Lung microvascular endothelial cell (primary cell): ENCODE results near the gene MEGF9. TPM values are rescaled to one million over a fixed set of nuclear protein-coding genes. Genes with fewer than 3 reads are reported as not detected.
"Not testable (repeated sequence)": the region's sequence is repeated elsewhere in the genome, so short reads cannot be mapped to it uniquely, and the experiment has no call there.

ENCODE experiments used
- DNase-seq, 2 donors: peaks; one replicate each; pipeline versions ENCODE4 v3.0.0 to v3.0.0-alpha.2; 2010; ENCODE audit warnings: low read depth in 2 of 2
- total RNA-seq: library from RNA; depleted of rRNA; stranded (reverse); fragments of >200 nt; gene quantifications from 2 replicates; pipeline ENCODE4 v1.2.1, GENCODE V29; 2014

Gene MEGF9
- total RNA-seq, 1 donor from 2014 or later: 4.8 TPM

DNA sequence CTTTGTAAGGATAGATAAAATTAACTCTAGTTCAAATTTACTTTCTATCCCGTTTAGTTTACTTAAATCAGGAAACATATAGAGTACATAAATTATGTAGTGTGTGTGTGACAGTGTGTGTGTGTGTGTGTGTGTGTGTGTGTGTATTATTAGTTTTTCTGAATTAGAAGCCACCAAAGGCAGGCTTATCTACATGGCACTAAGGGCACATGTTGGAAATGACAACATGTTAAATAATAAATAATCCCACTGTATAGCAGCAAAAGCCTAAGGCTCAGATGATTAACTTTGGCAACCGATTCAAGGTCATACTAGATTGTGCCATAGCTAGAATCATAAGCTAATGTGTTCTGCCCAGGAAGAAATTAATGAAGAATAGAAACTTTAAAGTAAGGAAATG, 54.6 kb downstream of the MEGF9 start:
- no peak for DNase-seq

DNA sequence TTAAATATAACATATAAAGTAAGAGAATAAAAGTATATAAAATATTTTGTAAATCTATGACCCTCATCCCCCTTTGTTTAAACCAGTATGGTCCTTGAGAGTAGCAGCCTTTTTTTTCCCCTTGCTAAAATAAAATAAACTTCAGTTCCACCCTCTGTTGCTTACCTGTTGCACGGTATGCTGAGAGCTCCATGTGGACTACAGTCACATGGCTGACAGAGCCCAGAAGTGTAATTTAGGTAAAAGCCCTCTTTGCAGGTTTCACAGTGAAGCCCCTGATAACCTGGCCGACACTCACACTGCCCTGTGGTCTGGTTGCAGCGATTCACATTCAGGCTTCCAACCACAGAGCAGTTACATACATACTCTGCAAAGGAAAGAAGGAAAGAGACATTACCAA, 55.1 kb downstream of the MEGF9 start:
- no peak for DNase-seq

DNA sequence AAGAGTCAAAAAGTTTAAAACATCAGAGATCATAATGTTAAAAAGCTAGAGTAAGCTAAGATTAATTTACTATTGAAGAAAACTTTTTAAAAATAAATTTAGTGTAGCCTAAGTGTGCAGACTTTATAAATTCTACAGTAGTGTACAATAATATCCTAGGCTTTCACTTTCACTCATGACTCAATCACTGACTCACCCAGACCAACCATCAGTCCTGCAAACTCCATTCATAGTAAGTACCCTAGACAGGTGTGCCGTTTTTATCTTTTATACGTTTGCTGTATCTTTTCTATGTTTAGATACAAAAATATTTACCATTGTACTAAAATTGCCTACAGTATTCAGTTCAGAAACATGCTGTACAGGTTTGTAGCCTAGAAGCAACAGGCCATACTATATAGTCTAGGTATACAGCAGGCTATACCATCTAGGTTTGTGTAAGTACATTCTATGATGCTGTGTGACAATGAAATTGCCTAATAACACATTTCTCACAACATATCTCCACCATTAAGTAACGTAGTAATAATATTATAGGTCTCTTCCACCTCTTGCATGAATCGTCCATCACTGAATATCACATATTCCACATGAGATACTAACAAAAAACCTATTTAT, 59.2 kb downstream of the MEGF9 start:
- peak; percentile 11 to 60 for DNase-seq

GRCh38 chr9:120654272-120654671, 60.0 kb downstream of the MEGF9 start:
- DNase-seq: no peak

DNA sequence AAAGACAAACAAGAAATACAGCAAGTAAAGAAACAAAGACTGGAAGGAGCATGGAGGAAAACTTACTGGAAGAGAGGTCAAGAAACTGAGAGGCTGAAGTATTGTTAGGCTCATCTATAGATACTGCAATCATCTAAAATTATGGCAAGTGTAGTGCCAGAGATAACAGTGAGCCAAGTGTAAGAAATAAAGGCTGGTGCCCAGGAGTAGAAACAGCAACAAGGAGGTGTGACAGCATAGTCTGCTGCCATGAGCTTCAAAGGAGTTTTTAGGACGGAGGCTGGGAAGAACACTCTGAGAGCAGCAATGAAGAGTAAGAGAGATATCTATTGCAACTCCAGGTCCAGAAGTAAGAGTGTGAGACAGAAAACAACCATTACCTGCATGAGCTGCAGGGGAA, 60.5 kb downstream of the MEGF9 start:
- no peak for DNase-seq

DNA sequence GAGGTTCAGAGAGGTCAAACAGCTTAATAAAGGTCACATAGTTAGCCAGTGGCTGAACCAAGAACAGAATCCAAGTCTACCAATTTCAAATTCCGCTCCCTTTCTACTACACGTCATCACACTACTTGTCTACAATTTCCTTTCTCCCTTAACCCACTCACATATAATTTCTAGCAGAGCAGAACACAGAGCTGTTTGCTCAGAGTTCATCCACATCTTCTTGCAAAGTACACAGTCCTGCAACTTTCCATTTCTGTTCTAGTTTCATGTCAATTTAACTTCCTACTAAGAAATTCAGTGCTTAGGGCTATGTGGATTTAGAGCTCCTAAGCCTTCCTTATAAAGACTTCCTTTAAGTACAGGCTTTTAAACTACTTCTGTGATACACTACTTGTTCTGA, 61.3 kb downstream of the MEGF9 start:
- DNase-seq: no peak

DNA sequence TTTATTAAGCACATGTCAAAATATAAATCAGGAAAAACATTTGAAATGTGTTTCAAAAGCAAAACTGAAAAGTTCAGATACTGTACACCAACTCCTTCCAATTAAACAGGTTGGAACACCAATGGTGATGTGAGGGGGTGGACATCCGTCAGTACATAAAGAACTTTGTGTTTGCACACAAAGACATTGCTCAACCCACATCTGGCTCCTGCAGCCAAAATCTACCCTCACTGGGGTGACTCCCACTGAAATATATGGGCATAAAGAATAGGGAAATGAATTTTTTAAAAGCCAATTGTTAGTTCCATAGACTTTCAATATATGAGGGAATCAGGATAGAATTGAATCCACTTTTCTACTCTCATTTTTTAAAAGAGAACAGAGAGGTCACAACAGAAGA, 63.9 kb downstream of the MEGF9 start:
- no peak for DNase-seq

DNA sequence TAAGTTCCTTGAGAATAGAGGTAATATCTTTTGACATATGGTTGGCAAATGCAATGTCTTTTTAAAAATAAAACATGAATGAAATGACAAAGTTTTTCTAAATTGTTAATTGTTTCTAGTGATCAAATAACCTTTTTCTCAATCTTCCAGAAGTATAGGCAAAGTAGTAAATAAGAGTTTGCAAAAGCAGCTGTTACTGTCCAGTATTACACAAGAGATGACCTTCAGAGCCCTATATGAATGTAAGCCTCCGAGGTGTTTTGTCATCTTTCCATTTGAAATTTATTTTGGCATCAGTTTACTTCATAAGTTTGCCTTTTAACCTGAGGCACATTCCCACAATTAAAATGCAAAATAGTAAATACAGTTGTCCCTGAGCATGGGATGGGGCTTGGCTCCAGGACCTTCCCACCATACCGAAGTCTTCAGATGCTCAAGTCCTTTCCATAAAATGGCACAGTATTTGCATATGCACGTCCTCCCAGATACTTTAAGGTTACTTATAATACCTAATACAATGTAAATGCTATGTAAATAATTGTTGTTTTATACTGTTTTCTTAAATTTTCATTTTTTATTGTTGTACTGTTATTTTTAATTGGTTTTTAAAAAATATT, 65.6 kb downstream of the MEGF9 start:
- no peak for DNase-seq

DNA sequence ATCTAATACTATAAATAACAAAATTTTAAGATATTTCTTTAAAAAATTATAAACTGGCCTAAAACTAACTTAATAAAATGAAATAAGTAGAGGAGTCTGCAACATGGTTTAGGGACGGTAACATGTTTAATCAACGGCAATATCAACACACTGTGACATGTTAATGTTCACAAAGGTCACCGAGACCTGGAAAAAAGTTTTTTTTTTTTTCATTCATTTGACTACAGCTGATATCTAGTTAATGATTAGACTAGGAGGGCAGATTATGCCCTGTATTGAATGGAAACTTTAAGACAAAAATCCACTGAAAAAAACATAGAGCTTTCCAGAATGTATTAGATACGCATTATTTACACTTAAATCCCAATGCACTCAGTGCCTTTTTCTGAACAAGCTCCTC, 67.3 kb downstream of the MEGF9 start:
- DNase-seq: no peak

- DNase-seq: no peak
Observed at GRCh38 chr9:120645760-120646159, 68.5 kb downstream of the MEGF9 start.

DNA sequence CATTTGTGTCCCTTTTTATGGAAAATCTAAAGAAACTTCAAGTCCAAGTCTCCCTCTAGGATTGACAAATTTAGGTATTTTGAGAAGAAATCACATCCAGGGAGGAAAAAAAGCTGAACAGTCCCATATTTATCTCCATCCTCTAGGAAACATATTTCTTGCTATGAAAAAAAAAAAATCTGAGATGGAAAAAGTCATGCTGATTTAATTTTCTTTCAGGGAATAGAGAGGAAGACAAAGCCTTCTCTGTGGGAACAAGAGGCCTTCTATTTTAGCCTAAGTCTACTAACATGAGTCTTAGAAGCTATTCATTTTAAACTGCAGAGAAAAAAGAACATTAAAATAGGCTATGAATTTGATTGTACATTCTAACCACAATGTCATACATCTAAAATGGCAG, 71.2 kb downstream of the MEGF9 start:
- DNase-seq: no peak

DNA sequence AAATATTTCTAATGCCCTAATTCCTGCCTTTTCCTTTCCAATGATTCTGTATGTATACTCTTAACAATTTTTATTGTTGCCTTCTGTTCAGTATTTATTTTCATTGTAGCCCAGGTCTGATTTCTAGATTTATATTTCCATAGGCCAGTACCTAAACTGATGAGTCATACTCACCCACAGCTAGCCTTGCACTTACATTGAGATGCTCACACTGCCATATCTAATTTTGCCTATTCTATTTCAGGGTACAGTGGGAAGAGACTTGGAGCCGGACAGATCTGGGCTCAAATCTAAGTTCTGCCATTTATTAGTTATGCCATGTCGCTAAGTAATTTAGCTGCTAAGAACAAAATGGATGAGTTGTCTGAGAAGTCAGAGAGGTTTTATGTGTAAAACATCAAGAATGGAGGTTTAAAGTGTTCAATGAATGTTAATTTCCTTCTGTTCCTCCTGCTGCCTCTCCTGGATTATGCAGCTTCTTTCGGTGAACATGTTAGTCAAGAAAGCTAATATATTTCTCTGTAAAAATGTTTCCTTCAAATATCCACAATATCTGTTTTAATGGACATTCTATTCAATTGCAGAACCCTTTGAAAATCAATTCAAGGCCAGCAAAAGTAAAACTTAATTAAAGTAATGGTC, 72.0 kb downstream of the MEGF9 start:
- no peak for DNase-seq

GRCh38 chr9:120640874-120641273, 73.4 kb downstream of the MEGF9 start:
- not testable (repeated sequence) for DNase-seq

DNA sequence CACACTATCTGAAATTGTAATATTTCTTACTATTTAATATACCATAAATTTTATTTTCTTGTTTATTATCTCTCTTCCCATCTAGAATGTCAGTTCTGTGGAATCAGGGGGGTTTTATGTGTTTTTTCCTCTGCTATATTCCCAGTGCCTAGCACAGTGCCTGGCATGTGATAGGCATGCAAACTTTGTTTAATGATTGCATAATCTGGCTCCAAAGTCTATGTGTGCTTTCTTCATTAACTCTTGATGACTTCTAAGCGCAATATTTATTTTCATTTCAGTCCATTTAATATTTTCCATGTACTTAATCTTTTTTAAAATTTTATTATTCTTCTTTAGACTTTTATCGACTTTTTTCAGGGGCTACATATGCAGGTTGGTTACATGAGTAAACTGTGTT, 73.9 kb downstream of the MEGF9 start:
- DNase-seq: no peak

GRCh38 chr9:120637919-120638318, 76.4 kb downstream of the MEGF9 start:
- DNase-seq: no peak

- DNase-seq: no peak
Observed at GRCh38 chr9:120636194-120636957, 77.9 kb downstream of the MEGF9 start.

DNA sequence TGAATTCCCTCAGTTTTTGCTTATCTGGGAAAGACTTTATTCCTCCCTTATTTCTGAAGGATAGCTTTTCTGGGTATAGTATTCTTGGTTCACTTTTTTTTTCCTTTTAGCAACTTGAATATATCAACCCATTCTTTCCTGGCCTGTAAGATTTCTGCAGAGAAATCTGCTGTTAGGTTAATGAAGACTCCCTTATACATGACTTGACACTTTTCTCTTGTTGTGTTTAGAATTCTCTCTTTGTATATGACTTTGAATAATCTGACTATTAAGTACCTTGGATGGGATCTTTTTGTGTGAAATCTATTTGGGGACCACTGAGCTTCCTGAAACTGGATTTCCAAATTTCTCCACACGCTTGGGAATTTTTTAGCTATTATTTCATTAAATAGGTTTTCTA, 79.3 kb downstream of the MEGF9 start:
- DNase-seq: no peak

GRCh38 chr9:120630333-120630732, 83.9 kb downstream of the MEGF9 start:
- no peak for DNase-seq

GRCh38 chr9:120628925-120629497, 85.3 kb downstream of the MEGF9 start:
- DNase-seq: peak in 1 of 2 donors; percentile 46

DNA sequence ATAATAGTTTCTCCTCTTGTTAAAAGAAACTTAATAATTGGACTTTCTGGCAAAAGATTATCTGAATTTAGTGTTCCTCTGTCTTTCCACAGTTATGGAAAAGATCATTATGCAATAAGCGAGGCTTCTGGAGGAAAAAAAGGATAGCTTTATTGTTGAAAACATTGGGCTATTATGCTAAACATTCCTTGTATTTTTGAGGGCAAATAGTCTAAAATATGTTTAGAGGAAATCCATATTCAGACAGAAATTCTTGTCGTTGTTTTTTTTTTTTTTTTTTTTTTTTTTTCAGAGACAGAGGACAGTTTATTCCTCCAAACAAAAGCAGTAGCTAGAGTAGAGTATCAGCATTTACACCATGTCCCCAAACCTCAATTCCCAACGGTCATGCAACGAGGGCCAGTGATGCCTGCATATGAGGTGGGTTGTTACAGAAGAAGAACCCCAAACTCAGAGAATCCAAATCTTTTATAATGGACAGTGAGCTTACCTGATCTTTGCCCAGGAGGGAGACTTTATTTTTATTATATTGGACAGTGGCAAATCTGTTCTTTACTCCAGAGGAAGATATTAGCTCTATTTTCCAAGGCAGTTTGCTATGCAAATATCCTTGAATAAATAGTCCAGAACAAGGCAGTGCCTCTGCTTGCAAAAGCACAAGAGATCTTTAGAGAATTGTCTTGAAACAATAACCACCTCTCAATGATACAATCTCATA, 85.9 kb downstream of the MEGF9 start:
- DNase-seq: no peak

DNA sequence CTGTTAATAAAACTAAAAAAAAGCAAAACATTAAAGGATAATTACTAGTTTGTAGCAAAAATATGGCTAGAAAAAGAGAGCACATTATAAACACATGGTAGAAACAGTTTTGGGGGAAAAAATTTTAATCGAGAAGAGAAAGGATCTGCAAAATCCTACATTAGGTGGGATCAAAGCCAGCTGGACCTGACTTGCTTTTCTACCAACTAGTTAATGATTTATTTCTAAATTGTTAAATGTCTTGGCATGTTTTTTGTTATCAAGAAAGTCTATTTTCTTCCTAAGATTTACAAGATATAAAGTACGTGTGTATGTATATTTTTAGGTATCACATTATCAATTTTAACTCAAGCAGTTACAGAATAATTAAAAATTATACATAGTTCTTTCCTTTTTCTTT, 87.2 kb downstream of the MEGF9 start:
- DNase-seq: no peak
